ENCODE results near the gene BCAR3.

DNA sequence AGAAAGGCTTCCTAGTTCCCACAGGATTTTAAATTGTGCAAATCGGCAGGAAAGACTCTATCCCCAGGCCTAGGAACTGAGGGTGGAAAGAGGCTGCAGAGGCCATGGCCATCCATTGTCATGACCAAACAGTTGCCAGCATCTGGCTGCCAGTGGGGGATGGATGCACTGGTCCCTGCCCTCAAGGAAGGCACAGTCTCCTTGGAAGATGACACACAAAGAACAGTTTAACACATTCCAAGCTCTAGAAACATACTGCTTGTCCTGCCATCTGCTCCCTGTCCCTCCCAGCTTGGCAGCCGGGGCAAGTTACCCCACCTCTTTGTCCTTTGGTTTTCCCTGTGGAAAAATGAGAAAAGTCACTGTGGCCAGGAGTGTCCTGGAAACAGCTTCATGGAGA lies 83.2 kb downstream of the BCAR3 start:
- no peak for TF ChIP-seq ZNF274 (IDR thresholded peaks at IDR 0.05; ENCODE audit: low read depth, low read length)
- no peak for TF ChIP-seq SUZ12 (IDR thresholded peaks at IDR 0.05; ENCODE audit: extremely low read depth, insufficient read depth, insufficient read length)
- TF ChIP-seq YY1 (IDR thresholded peaks at IDR 0.05; ENCODE audit: insufficient read depth, insufficient read length), result no peak

Data from NT2/D1 (cell line).